Right lobe of liver (tissue), 6 donors: ENCODE data around the gene UFC1. TPM values are rescaled to one million over a fixed set of nuclear protein-coding genes. Genes with fewer than 3 reads are reported as not detected.
A peak's percentile ranks its signal among the peaks of the same experiment; 100 is the strongest.

Experiments used
- ATAC-seq, 4 donors: fragments of 200-7000 bp; cut with Tn5 transposase; one replicate each; pipeline ENCODE4 v1.9.1; 2020; ENCODE audit warnings: mild to moderate bottlenecking in 4 of 4, moderate library complexity in 4 of 4
- DNase-seq, 3 donors: peaks; one replicate each; pipeline ENCODE4 v3.0.0-alpha.2; 2020
- H3K27ac ChIP-seq, 3 donors: fragments of 200-600 bp; one replicate each; pipeline ENCODE4 v1.8.0; 2022
- H3K27me3 ChIP-seq, 2 donors: fragments of 200-600 bp; one replicate each; pipeline ENCODE4 v1.8.0; 2022
- H3K36me3 ChIP-seq, 4 donors: fragments of 200-600 bp; sonication (generic) in 1 of 4; one replicate each; pipeline versions ENCODE4 v1.5.1 to v1.8.0; 2017 to 2022; ENCODE audit warnings: control low read depth in 1 of 4
- H3K4me1 ChIP-seq, 4 donors: fragments of 200-600 bp; sonication (generic) in 1 of 4; one replicate each; pipeline versions ENCODE4 v1.5.1 to v1.8.0; 2017 to 2022; ENCODE audit warnings: control low read depth in 1 of 4
- H3K4me3 ChIP-seq, 3 donors: fragments of 200-600 bp; one replicate each; pipeline ENCODE4 v1.8.0; 2022
- H3K9me3 ChIP-seq, 4 donors: fragments of 200-600 bp; sonication (generic) in 1 of 4; one replicate each; pipeline versions ENCODE4 v1.5.1 to v1.8.0; 2017 to 2022; ENCODE audit warnings: control low read depth in 1 of 4
- POLR2A ChIP-seq: fragments of 450-650 bp; IDR thresholded peaks from one replicate; pipeline ENCODE4 v1.6.1; 2017; ENCODE audit warnings: antibody characterized with exemption, mild to moderate bottlenecking
- WGBS: methylation state at CpG from one replicate; pipeline ENCODE4 v1.1.6; 2018; ENCODE audit warnings: low coverage, low lambda C conversion rate; ENCODE audit not compliant: insufficient coverage; ENCODE audit errors: missing lambda C conversion rate; 5-methylcytosine and 5-hydroxymethylcytosine counted together
- intact Hi-C, 2 donors: fragments of 100-400 bp; cut with DNase I; formaldehyde crosslinking; loops; one replicate each; pipeline versions ENCODE4 v1.11.2 to v1.14.1; 2022
- total RNA-seq, 6 experiments: library from RNA; depleted of rRNA in 2 of 6; stranded (reverse); fragments of >200 nt in 2 of 6; fragmentation: NEBNext Ultra II Directional in 3 of 6; extraction: Animal tissue kit (Norgen Biotek cat#: 25700) in 3 of 6; gene quantifications; one replicate each; pipeline versions ENCODE4 v1.1.0 to v1.2.4, GENCODE V29; 2016 to 2023
- TF ChIP-seq, protein P1 (sequence below), 4 donors: fragments of 200-600 bp in 3 of 4; fragments of 450-650 bp in 1 of 4; IDR thresholded peaks; one replicate each; pipeline versions ENCODE4 v1.5.1 to v1.8.0; 2016 to 2022; ENCODE audit warnings: antibody characterized with exemption in 4 of 4, mild to moderate bottlenecking in 2 of 4
- donor health status: DM: no; HTN: yes; CAD: no.
- donor health status: DM: no; HTN: no; CAD: no.
- donor health status: DM: no; HTN: no; CAD: no.
- donor health status: DM: no; HTN: yes; CAD: no.
- donor health status: DM: no; HTN: yes; CAD: no.

UFC1 gene
- total RNA-seq, 6 experiments from 2014 or later, result 24.6 to 37.7 (median 35.3) TPM

DNA sequence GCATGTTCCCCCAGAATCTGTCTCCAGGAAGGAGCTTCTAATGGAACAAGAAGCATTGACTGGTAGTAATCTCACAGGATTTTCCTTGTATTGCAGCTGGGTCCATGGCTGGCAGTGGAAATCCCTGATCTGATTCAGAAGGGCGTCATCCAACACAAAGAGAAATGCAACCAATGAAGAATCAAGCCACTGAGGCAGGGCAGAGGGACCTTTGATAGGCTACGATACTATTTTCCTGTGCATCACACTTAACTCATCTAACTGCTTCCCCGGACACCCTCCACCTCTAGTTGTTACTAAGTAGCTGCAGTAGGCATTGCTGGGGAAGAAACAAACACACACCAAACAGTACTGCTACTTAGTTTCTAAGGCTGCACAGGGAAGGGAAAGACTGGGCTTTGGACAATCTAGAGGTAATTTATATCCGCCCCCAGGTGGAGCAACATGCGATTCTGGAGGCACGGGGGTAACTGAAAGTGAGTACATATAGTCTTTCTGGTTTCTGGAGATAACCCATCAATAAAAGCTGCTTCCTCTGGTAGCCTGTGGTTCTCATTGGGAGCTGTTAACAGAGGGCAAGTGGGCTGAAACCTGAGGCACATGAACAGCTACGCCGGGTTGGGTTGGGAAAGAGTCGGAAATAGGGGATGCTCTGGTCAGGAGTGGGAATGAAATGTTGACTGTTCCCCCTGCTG is 4.7 kb downstream of the UFC1 start:
- Histone ChIP-seq H3K9me3 (no peaks in the 10 kb centered on the region), H3K27me3 (no peaks in the 10 kb centered on the region), H3K27ac (peak overlapping the region; percentile 73 to 85 (median 78)), H3K4me3 (peak overlapping the region; percentile 84 to 93 (median 87)), H3K4me1 (peaks cover 0 to 8% (median 0%) of the 10 kb centered on the region in 4 donors), H3K36me3 (peaks cover 0 to 18% (median 0%) of the 10 kb centered on the region in 4 donors)
- 50% methylated on average over 5 of the region's 9 CpGs for WGBS
- ATAC-seq, result no peak
- intact Hi-C loops, result no loop called here
- DNase-seq, result no peak
- TF ChIP-seq, protein P1, sequence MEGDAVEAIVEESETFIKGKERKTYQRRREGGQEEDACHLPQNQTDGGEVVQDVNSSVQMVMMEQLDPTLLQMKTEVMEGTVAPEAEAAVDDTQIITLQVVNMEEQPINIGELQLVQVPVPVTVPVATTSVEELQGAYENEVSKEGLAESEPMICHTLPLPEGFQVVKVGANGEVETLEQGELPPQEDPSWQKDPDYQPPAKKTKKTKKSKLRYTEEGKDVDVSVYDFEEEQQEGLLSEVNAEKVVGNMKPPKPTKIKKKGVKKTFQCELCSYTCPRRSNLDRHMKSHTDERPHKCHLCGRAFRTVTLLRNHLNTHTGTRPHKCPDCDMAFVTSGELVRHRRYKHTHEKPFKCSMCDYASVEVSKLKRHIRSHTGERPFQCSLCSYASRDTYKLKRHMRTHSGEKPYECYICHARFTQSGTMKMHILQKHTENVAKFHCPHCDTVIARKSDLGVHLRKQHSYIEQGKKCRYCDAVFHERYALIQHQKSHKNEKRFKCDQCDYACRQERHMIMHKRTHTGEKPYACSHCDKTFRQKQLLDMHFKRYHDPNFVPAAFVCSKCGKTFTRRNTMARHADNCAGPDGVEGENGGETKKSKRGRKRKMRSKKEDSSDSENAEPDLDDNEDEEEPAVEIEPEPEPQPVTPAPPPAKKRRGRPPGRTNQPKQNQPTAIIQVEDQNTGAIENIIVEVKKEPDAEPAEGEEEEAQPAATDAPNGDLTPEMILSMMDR (IDR thresholded peaks at IDR 0.05), result no peak
- TF ChIP-seq POLR2A, result no peak

DNA sequence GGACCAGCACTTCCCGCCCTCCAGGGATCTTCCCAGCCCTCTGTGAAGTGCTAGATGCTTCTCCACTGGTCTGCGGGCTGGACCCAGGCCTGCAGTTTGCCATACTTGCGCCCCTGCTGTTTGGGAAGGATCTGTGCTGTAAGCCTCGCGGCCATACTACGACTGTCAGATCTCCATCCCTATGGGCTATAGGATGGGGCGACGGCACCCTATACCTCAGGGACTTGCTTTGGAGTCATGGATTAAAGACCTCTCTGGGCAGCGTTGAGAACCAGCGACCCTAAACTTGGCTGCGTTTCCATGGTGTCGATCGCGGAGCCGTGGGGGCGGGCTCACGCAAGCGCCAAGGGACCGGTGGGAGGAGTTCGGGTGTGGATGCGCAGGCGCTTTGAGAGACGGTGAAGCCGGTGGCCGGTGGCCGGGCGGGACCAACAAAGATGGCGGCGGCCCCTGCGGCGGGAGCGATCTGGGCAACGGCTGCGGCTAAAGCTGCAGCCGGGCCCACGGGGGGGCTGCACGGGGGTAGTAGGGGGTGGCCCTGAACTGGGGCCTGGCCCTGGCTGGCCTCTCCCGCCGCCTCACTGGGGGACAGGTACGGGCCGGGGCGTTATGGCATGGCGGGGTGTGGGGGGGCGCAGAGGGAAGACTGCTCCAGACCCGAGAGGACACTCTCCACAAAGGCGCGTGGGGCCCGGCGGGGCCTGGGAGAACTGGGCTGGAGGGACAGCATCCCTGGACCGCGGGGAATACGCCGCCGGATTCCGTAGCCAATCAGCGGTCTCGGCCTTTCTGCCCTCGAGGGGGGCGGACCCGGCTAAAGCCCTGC is 5.5 kb downstream of the UFC1 start, which contains the start of gene USP21:
Gene USP21, plus strand, starts transcription at position 414 of the 826 bp plus-strand sequence. CDS start 1,141 bp downstream, outside the sequence.
- Histone ChIP-seq H3K27ac (peak within 1 kb of the TSS; percentile 73 to 85 (median 78)), H3K4me3 (peak within 1 kb of the TSS; percentile 84 to 93 (median 87)), H3K4me1 (peaks cover 0 to 8% (median 0%) of the 10 kb centered on the region in 4 donors), H3K27me3 (no peaks in the 10 kb centered on the region), H3K9me3 (no peaks in the 10 kb centered on the region), H3K36me3 (peaks cover 0 to 22% (median 0%) of the 10 kb centered on the region in 4 donors)
- TF ChIP-seq, protein P1 (IDR thresholded peaks at IDR 0.05), result peak in 2 of 4 donors; percentile 11 to 14
- peak; percentile 55 for TF ChIP-seq POLR2A
- intact Hi-C loops, result no loop called here
- peak; percentile 96 to 98 (median 96) for ATAC-seq
- WGBS, result 1% methylated on average over 35 of the region's 60 CpGs
- DNase-seq, result peak; percentile 94 to 96 (median 94)

DNA sequence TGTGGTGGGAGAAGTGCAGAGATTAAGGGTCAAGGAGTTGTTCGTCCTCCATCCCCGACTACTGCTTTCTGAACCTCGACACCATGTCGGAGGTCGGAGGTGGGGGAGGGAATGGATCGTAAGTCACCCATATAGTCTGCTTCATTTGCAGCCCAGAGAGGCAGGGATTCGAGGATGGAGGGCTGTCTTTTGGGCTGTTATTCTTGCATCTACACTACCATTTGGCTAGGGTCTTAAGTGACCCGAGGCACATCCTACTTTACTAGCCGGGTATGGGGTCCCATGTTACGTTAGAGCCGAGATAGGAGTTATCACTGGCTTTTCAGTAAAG is 6.1 kb downstream of the UFC1 start:
- TF ChIP-seq, protein P1 (IDR thresholded peaks at IDR 0.05), result no peak
- peaks cover 0 to 22% (median 0%) of the 10 kb centered on the region in 4 donors for H3K36me3 ChIP-seq
- no peak for DNase-seq

DNA sequence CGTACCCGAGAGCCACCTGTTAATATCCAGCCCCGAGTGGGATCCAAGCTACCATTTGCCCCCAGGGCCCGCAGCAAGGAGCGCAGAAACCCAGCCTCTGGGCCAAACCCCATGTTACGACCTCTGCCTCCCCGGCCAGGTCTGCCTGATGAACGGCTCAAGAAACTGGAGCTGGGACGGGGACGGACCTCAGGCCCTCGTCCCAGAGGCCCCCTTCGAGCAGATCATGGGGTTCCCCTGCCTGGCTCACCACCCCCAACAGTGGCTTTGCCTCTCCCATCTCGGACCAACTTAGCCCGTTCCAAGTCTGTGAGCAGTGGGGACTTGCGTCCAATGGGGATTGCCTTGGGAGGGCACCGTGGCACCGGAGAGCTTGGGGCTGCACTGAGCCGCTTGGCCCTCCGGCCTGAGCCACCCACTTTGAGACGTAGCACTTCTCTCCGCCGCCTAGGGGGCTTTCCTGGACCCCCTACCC is 6.9 kb downstream of the UFC1 start:
- WGBS, result 100% methylated on average over 1 of the region's 22 CpGs
- ATAC-seq (no peak), DNase-seq (no peak)
- intact Hi-C loops, result no loop called here
- H3K4me3 ChIP-seq, result no peak overlapping the region
- H3K9me3 ChIP-seq, result no peaks in the 10 kb centered on the region
- H3K36me3 ChIP-seq, result peaks cover 0 to 22% (median 0%) of the 10 kb centered on the region in 4 donors
- H3K4me1 ChIP-seq, result peaks cover 0 to 15% (median 0%) of the 10 kb centered on the region in 4 donors
- no peak for TF ChIP-seq POLR2A
- TF ChIP-seq, protein P1 (IDR thresholded peaks at IDR 0.05), result no peak
- no peaks in the 10 kb centered on the region for H3K27me3 ChIP-seq
- H3K27ac ChIP-seq, result no peak overlapping the region

More for the DNA sequence above, 6.1 kb downstream of the UFC1 start:
- H3K27ac ChIP-seq, result peak overlapping the region; percentile 73 to 85 (median 78)
- H3K4me1 ChIP-seq, result peaks cover 0 to 8% (median 0%) of the 10 kb centered on the region in 4 donors
- ATAC-seq, result no peak
- peak overlapping the region; percentile 84 to 93 (median 87) for H3K4me3 ChIP-seq
- intact Hi-C loops, result no loop called here
- 15% methylated on average over 5 of the region's 11 CpGs for WGBS
- no peaks in the 10 kb centered on the region for H3K9me3 ChIP-seq
- H3K27me3 ChIP-seq, result no peaks in the 10 kb centered on the region
